PFSK-1 (cell line): ENCODE results near the gene TOR1AIP2.

Experiments used
- FOXP2 ChIP-seq: optimal IDR thresholded peaks from 2 replicates; pipeline ENCODE3; 2011; ENCODE audit warnings: borderline replicate concordance, control low read depth, inconsistent platforms; ENCODE audit not compliant: insufficient read depth; ENCODE audit errors: extremely low read length, extremely low read depth
- POLR2AphosphoS5 ChIP-seq: IDR thresholded peaks from 2 replicates; pipeline ENCODE4 v1.6.1; 2012; ENCODE audit warnings: low read depth, mild to moderate bottlenecking, control low read depth, low read length, moderate library complexity
- SIN3A ChIP-seq: IDR thresholded peaks from 2 replicates; pipeline ENCODE4 v1.6.1; 2012; ENCODE audit warnings: mild to moderate bottlenecking, low read length, moderate library complexity, borderline replicate concordance; ENCODE audit not compliant: insufficient read depth
- TAF1 ChIP-seq: IDR thresholded peaks from 2 replicates; pipeline ENCODE4 v1.6.1; 2012; ENCODE audit warnings: low read length, control low read depth, borderline replicate concordance; ENCODE audit not compliant: insufficient read depth
- TF ChIP-seq, protein P1 (sequence below), 2 experiments: IDR thresholded peaks; 2 replicates each; pipeline versions ENCODE4 v1.6.1 to v1.8.0; 2011 to 2012; ENCODE audit warnings: low read depth in 2 of 2, low read length in 2 of 2, control low read depth in 1 of 2, inconsistent platforms in 1 of 2, mild to moderate bottlenecking in 1 of 2, moderate library complexity in 1 of 2; ENCODE audit not compliant: insufficient read depth in 1 of 2

Gene TOR1AIP2

DNA sequence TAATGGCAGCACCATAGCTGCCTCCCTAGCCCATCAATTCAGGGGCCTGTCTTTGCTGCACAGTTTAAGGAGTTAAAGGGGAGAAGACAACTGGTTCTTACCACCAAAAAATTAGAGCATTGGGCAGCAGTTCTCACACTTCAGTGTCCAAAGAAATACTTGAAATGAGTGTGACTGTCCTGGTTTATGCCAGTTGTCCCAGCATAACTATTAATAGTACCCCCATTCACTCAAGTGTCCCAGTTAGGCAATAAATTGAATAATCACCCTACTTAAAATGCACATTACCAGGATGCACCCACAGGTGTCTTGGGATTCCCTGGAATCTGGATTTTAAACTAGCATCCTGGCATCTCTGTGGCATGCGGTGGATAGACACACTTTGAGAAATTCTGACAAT lies 83.5 kb downstream of the TOR1AIP2 start:
- TF ChIP-seq POLR2AphosphoS5 (no peak), SIN3A (no peak), FOXP2 (no peak), TAF1 (no peak)
- TF ChIP-seq, protein P1, sequence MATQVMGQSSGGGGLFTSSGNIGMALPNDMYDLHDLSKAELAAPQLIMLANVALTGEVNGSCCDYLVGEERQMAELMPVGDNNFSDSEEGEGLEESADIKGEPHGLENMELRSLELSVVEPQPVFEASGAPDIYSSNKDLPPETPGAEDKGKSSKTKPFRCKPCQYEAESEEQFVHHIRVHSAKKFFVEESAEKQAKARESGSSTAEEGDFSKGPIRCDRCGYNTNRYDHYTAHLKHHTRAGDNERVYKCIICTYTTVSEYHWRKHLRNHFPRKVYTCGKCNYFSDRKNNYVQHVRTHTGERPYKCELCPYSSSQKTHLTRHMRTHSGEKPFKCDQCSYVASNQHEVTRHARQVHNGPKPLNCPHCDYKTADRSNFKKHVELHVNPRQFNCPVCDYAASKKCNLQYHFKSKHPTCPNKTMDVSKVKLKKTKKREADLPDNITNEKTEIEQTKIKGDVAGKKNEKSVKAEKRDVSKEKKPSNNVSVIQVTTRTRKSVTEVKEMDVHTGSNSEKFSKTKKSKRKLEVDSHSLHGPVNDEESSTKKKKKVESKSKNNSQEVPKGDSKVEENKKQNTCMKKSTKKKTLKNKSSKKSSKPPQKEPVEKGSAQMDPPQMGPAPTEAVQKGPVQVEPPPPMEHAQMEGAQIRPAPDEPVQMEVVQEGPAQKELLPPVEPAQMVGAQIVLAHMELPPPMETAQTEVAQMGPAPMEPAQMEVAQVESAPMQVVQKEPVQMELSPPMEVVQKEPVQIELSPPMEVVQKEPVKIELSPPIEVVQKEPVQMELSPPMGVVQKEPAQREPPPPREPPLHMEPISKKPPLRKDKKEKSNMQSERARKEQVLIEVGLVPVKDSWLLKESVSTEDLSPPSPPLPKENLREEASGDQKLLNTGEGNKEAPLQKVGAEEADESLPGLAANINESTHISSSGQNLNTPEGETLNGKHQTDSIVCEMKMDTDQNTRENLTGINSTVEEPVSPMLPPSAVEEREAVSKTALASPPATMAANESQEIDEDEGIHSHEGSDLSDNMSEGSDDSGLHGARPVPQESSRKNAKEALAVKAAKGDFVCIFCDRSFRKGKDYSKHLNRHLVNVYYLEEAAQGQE (IDR thresholded peaks at IDR 0.05; ENCODE audit: insufficient read depth in 1 of 2, low read depth in 2 of 2, low read length in 2 of 2) = no peak

DNA sequence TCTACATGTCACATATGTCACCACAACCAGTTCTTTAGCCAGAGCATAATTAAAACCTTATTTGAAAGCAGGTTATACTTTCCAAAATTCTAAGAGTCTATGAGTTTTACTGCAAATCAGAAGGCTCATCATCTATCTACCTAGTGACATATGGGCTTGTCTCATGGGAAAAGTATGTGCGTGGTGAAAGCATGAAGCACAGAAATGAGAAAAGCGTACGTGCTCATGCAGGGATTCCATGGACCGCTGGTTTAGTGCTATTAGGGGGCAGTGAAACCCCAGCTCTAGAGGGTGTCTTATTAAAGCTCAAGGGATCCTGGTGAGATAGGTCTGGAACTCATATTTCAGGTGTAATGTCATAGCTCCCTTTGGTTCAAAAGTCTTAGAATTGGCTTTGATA lies 84.3 kb downstream of the TOR1AIP2 start:
- no peak for TF ChIP-seq SIN3A
